HS-27A (cell line): ENCODE data around the gene NUP205.
"Not testable (repeated sequence)": the region's sequence is repeated elsewhere in the genome, so short reads cannot be mapped to it uniquely, and the experiment has no call there.

Source experiments
- DNase-seq: peaks from one replicate; pipeline ENCODE4 v3.0.0-alpha.2; 2012; ENCODE audit warnings: low read depth, missing footprints

The NUP205 gene

GRCh38 chr7:135620447-135620846 is 62.7 kb downstream of the NUP205 start:
- no peak for DNase-seq

- DNase-seq, result peak; percentile 45
These were observed 63.5 kb downstream of the NUP205 start for GRCh38 chr7:135620980-135621850.

GRCh38 chr7:135634191-135634878 is 76.6 kb downstream of the NUP205 start:
- no peak for DNase-seq

- not testable (repeated sequence) for DNase-seq
These were observed 82.0 kb downstream of the NUP205 start for GRCh38 chr7:135639690-135640089.

GRCh38 chr7:135644154-135644553 is 86.4 kb downstream of the NUP205 start:
- DNase-seq, result no peak

GRCh38 chr7:135644729-135645128 is 87.0 kb downstream of the NUP205 start:
- DNase-seq, result no peak

- no peak for DNase-seq
These were observed 87.7 kb downstream of the NUP205 start for GRCh38 chr7:135645296-135645904.

- no peak for DNase-seq
These were observed 90.0 kb downstream of the NUP205 start for GRCh38 chr7:135647755-135648154.

GRCh38 chr7:135648235-135648634 is 90.5 kb downstream of the NUP205 start:
- no peak for DNase-seq

GRCh38 chr7:135650831-135651573 is 93.3 kb downstream of the NUP205 start:
- no peak for DNase-seq

- DNase-seq, result no peak
These were observed 95.8 kb downstream of the NUP205 start for GRCh38 chr7:135653340-135654080.

GRCh38 chr7:135658564-135658963 is 100.8 kb downstream of the NUP205 start:
- no peak for DNase-seq

GRCh38 chr7:135659159-135659846 is 101.6 kb downstream of the NUP205 start:
- no peak for DNase-seq

- no peak for DNase-seq
These were observed 103.8 kb downstream of the NUP205 start for GRCh38 chr7:135661311-135662122.

GRCh38 chr7:135662123-135662372 is 104.3 kb downstream of the NUP205 start:
- no peak for DNase-seq

- peak; percentile 31 for DNase-seq
These were observed 104.8 kb downstream of the NUP205 start, which contains the start of gene STMP1 for GRCh38 chr7:135662373-135663114. Gene STMP1, plus strand, starts transcription at chr7:135662514.

- DNase-seq, result no peak
These were observed 106.4 kb downstream of the NUP205 start for GRCh38 chr7:135664046-135664589.

GRCh38 chr7:135665042-135665441 is 107.3 kb downstream of the NUP205 start:
- DNase-seq, result no peak

- DNase-seq, result no peak
These were observed 108.4 kb downstream of the NUP205 start for GRCh38 chr7:135666156-135666555.
